ENCODE measurements around the gene WDFY1. TPM values are rescaled to one million over a fixed set of nuclear protein-coding genes. Genes with fewer than 3 reads are reported as not detected.

The WDFY1 gene
- total and polyA plus RNA-seq, 9 donors, result 24.7 to 39.5 (median 27.5) TPM

- Histone ChIP-seq H3K27ac (ENCODE audit: low read length) (no peak overlapping the region), H3K4me3 (ENCODE audit: low read length) (no peak overlapping the region), H3K9me3 (replicated peaks; ENCODE audit: control insufficient read depth, low read depth, low read length) (no peaks in the 10 kb centered on the region), H3K4me1 (ENCODE audit: control insufficient read depth, insufficient read depth, low read length) (no peaks in the 10 kb centered on the region), H3K36me3 (ENCODE audit: control insufficient read depth, insufficient read depth, low read length) (no peaks in the 10 kb centered on the region), H3K27me3 (ENCODE audit: control insufficient read depth, insufficient read depth, low read length) (no peaks in the 10 kb centered on the region)
- no CpG with 5 or more reads among the region's 2 CpGs for WGBS (ENCODE audit: insufficient coverage)
- no peak for DNase-seq
Measured at GRCh38 chr2:223863491-223863890, 81.6 kb downstream of the WDFY1 start.

- no peak for DNase-seq
- Histone ChIP-seq H3K27ac (ENCODE audit: low read length) (no peak overlapping the region), H3K27me3 (ENCODE audit: control insufficient read depth, insufficient read depth, low read length) (no peaks in the 10 kb centered on the region), H3K4me3 (ENCODE audit: low read length) (no peak overlapping the region), H3K36me3 (ENCODE audit: control insufficient read depth, insufficient read depth, low read length) (no peaks in the 10 kb centered on the region), H3K9me3 (replicated peaks; ENCODE audit: control insufficient read depth, low read depth, low read length) (no peaks in the 10 kb centered on the region), H3K4me1 (ENCODE audit: control insufficient read depth, insufficient read depth, low read length) (no peaks in the 10 kb centered on the region)
- 100% methylated on average over 2 of the region's 5 CpGs for WGBS (ENCODE audit: insufficient coverage)
Measured at GRCh38 chr2:223860809-223861738, 84.1 kb downstream of the WDFY1 start.

- no peaks in the 10 kb centered on the region for H3K9me3 ChIP-seq (replicated peaks; ENCODE audit: control insufficient read depth, low read depth, low read length)
- no peak overlapping the region for H3K4me3 ChIP-seq (ENCODE audit: low read length)
- H3K27ac ChIP-seq (ENCODE audit: low read length), result no peak overlapping the region
- H3K4me1 ChIP-seq (ENCODE audit: control insufficient read depth, insufficient read depth, low read length), result no peaks in the 10 kb centered on the region
- no peaks in the 10 kb centered on the region for H3K36me3 ChIP-seq (ENCODE audit: control insufficient read depth, insufficient read depth, low read length)
- WGBS (ENCODE audit: insufficient coverage), result 73% methylated on average over 3 of the region's 3 CpGs
- H3K27me3 ChIP-seq (ENCODE audit: control insufficient read depth, insufficient read depth, low read length), result no peaks in the 10 kb centered on the region
- no peak for DNase-seq
Measured at GRCh38 chr2:223859070-223859469, 86.1 kb downstream of the WDFY1 start.

- WGBS (ENCODE audit: insufficient coverage), result 100% methylated on average over 1 of the region's 5 CpGs
- H3K4me1 ChIP-seq (ENCODE audit: control insufficient read depth, insufficient read depth, low read length), result no peaks in the 10 kb centered on the region
- H3K27me3 ChIP-seq (ENCODE audit: control insufficient read depth, insufficient read depth, low read length), result no peaks in the 10 kb centered on the region
- H3K27ac ChIP-seq (ENCODE audit: low read length), result no peak overlapping the region
- no peaks in the 10 kb centered on the region for H3K9me3 ChIP-seq (replicated peaks; ENCODE audit: control insufficient read depth, low read depth, low read length)
- H3K4me3 ChIP-seq (ENCODE audit: low read length), result no peak overlapping the region
- no peaks in the 10 kb centered on the region for H3K36me3 ChIP-seq (ENCODE audit: control insufficient read depth, insufficient read depth, low read length)
- no peak for DNase-seq
Measured at GRCh38 chr2:223856584-223856983, 88.6 kb downstream of the WDFY1 start.

- no peak for DNase-seq
- H3K4me3 ChIP-seq (ENCODE audit: low read length), result no peak overlapping the region
- H3K36me3 ChIP-seq (ENCODE audit: control insufficient read depth, insufficient read depth, low read length), result no peaks in the 10 kb centered on the region
- WGBS (ENCODE audit: insufficient coverage), result 60% methylated on average over 2 of the region's 2 CpGs
- no peaks in the 10 kb centered on the region for H3K4me1 ChIP-seq (ENCODE audit: control insufficient read depth, insufficient read depth, low read length)
- H3K9me3 ChIP-seq (replicated peaks; ENCODE audit: control insufficient read depth, low read depth, low read length), result no peaks in the 10 kb centered on the region
- H3K27me3 ChIP-seq (ENCODE audit: control insufficient read depth, insufficient read depth, low read length), result no peaks in the 10 kb centered on the region
- no peak overlapping the region for H3K27ac ChIP-seq (ENCODE audit: low read length)
Measured at GRCh38 chr2:223856021-223856420, 89.1 kb downstream of the WDFY1 start.

GRCh38 chr2:223855426-223855825 lies 89.7 kb downstream of the WDFY1 start:
- WGBS (ENCODE audit: insufficient coverage), result 40% methylated on average over 1 of the region's 5 CpGs
- no peak overlapping the region for H3K4me3 ChIP-seq (ENCODE audit: low read length)
- H3K4me1 ChIP-seq (ENCODE audit: control insufficient read depth, insufficient read depth, low read length), result no peaks in the 10 kb centered on the region
- H3K36me3 ChIP-seq (ENCODE audit: control insufficient read depth, insufficient read depth, low read length), result no peaks in the 10 kb centered on the region
- no peak for DNase-seq
- no peaks in the 10 kb centered on the region for H3K27me3 ChIP-seq (ENCODE audit: control insufficient read depth, insufficient read depth, low read length)
- H3K27ac ChIP-seq (ENCODE audit: low read length), result no peak overlapping the region
- no peaks in the 10 kb centered on the region for H3K9me3 ChIP-seq (replicated peaks; ENCODE audit: control insufficient read depth, low read depth, low read length)

GRCh38 chr2:223854741-223855140 lies 90.4 kb downstream of the WDFY1 start:
- Histone ChIP-seq H3K9me3 (replicated peaks; ENCODE audit: control insufficient read depth, low read depth, low read length) (no peaks in the 10 kb centered on the region), H3K36me3 (ENCODE audit: control insufficient read depth, insufficient read depth, low read length) (no peaks in the 10 kb centered on the region), H3K4me3 (ENCODE audit: low read length) (no peak overlapping the region), H3K27ac (ENCODE audit: low read length) (no peak overlapping the region), H3K27me3 (ENCODE audit: control insufficient read depth, insufficient read depth, low read length) (no peaks in the 10 kb centered on the region), H3K4me1 (ENCODE audit: control insufficient read depth, insufficient read depth, low read length) (no peaks in the 10 kb centered on the region)
- no peak for DNase-seq
- 80% methylated on average over 1 of the region's 2 CpGs for WGBS (ENCODE audit: insufficient coverage)

- H3K36me3 ChIP-seq (ENCODE audit: control insufficient read depth, insufficient read depth, low read length), result no peaks in the 10 kb centered on the region
- H3K4me1 ChIP-seq (ENCODE audit: control insufficient read depth, insufficient read depth, low read length), result no peaks in the 10 kb centered on the region
- no peak for DNase-seq
- H3K27me3 ChIP-seq (ENCODE audit: control insufficient read depth, insufficient read depth, low read length), result no peaks in the 10 kb centered on the region
- H3K4me3 ChIP-seq (ENCODE audit: low read length), result no peak overlapping the region
- no peak overlapping the region for H3K27ac ChIP-seq (ENCODE audit: low read length)
- H3K9me3 ChIP-seq (replicated peaks; ENCODE audit: control insufficient read depth, low read depth, low read length), result no peaks in the 10 kb centered on the region
- no CpG with 5 or more reads among the region's 3 CpGs for WGBS (ENCODE audit: insufficient coverage)
Measured at GRCh38 chr2:223853425-223853837, 91.7 kb downstream of the WDFY1 start.

- Histone ChIP-seq H3K9me3 (replicated peaks; ENCODE audit: control insufficient read depth, low read depth, low read length) (no peaks in the 10 kb centered on the region), H3K27me3 (ENCODE audit: control insufficient read depth, insufficient read depth, low read length) (no peaks in the 10 kb centered on the region), H3K36me3 (ENCODE audit: control insufficient read depth, insufficient read depth, low read length) (no peaks in the 10 kb centered on the region), H3K4me3 (ENCODE audit: low read length) (no peak overlapping the region), H3K27ac (ENCODE audit: low read length) (no peak overlapping the region), H3K4me1 (ENCODE audit: control insufficient read depth, insufficient read depth, low read length) (no peaks in the 10 kb centered on the region)
- 84% methylated on average over 3 of the region's 3 CpGs for WGBS (ENCODE audit: insufficient coverage)
- DNase-seq, result no peak
Measured at GRCh38 chr2:223852281-223852795, 92.8 kb downstream of the WDFY1 start.

GRCh38 chr2:223847410-223847809 lies 97.7 kb downstream of the WDFY1 start:
- Histone ChIP-seq H3K9me3 (replicated peaks; ENCODE audit: control insufficient read depth, low read depth, low read length) (no peaks in the 10 kb centered on the region), H3K36me3 (ENCODE audit: control insufficient read depth, insufficient read depth, low read length) (no peaks in the 10 kb centered on the region), H3K27me3 (ENCODE audit: control insufficient read depth, insufficient read depth, low read length) (no peaks in the 10 kb centered on the region), H3K4me1 (ENCODE audit: control insufficient read depth, insufficient read depth, low read length) (no peaks in the 10 kb centered on the region), H3K4me3 (ENCODE audit: low read length) (no peak overlapping the region), H3K27ac (ENCODE audit: low read length) (no peak overlapping the region)
- DNase-seq, result no peak
- 90% methylated on average over 3 of the region's 7 CpGs for WGBS (ENCODE audit: insufficient coverage)

Data from muscle of leg (tissue), 11 donors.